Inflammatory macrophage treated with lipopolysaccharide for 1 hour (primary cell): ENCODE data around the gene DMRT2.

Experiments
- DNase-seq, 2 donors: peaks; one replicate each; pipeline ENCODE4 v3.0.0-alpha.2; 2020 to 2022

The DMRT2 gene

GRCh38 chr9:1050125-1050895 is at the start of gene DMRT2:
Gene DMRT2, plus strand, starts transcription at chr9:1050357. Its CDS starts 1,257 bp downstream, at chr9:1051614.
- DNase-seq, result peak; percentile 17 to 27

GRCh38 chr9:1001838-1002237 is 48.3 kb upstream of the DMRT2 start:
- no peak for DNase-seq

DNA sequence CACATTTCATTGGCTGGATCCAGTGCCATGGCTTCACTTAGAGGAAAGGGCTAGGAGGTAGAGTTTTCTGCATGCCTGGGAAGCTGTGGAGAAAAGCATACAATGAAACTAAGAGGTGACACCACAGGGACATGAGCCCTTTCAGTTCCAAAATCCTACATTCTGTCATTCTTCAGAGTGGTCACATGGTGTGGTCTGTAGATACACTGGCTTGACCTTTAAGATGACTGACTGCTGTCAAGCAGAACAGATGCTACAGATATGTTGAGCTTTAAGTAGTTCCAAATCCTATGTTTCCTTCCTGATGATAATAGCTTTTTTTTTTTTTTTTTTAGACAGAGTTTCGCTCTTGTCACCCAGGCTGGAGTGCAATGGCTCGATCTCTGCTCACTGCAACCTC is 47.5 kb upstream of the DMRT2 start:
- DNase-seq, result no peak

- peak; percentile 66 to 78 for DNase-seq
Observed at GRCh38 chr9:1005043-1005667, 45.0 kb upstream of the DMRT2 start.

- no peak for DNase-seq
Observed at GRCh38 chr9:1007312-1007711, 42.8 kb upstream of the DMRT2 start.

- peak; percentile 73 to 85 for DNase-seq
Observed at GRCh38 chr9:1008216-1008615, 41.9 kb upstream of the DMRT2 start.

- peak; percentile 62 to 96 for DNase-seq
Observed at GRCh38 chr9:1009101-1009707, 41.0 kb upstream of the DMRT2 start.

DNA sequence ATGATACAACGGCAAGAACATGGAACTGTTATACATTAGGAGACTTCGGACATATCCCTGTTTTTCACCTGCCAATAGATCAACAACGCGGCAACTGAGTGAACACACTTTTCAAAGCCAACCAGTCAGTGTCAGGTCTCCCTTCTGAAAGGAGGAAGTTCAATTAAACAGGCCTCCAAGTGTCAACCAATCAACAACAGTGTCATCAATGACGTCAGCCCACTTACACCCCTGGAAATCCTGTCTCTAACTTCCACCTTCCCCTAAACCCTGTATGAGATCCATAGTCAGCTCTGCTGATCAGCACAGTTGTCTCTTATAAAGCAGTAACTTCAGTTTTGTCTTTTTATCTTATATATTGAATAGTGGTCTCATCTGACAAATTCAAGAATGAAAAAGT is 37.1 kb upstream of the DMRT2 start:
- peak; percentile 26 to 46 for DNase-seq

DNA sequence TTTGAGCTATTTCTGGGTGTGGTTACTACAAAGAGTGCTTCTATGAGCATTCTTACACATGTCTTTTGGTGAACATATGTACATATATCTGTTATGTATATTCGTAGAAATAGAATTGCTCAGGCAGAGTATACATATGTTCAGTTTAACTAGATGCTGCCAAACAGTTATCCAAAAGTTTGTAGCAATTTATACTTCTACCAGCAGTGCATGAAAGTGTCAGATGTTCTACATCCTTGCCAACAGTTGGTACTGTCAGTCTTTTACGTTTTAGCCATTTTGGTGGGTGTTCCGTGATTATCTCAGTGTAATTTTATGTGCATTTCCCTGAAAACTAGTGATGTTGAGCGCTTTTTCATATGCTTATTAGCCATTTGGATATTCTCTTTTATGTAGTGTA is 35.9 kb upstream of the DMRT2 start:
- no peak for DNase-seq

DNA sequence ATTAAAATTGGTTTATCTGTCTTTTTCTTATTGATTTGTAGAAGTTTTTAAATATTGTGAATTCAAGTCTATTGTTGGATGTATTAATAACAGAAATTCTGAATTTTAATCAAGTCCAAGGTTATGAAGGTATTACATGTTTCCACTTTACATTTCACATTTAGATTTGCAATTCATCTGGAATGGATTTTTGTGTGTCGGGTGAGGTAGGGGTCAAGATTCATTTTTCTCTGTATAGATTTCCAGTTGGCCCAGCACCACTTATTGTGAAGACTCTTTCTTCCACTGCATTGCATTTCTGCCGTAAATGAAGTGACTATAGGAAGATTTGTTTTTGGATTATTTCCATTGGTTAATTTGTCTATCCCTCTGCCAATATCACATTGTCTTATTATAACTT is 35.5 kb upstream of the DMRT2 start:
- DNase-seq, result no peak

DNA sequence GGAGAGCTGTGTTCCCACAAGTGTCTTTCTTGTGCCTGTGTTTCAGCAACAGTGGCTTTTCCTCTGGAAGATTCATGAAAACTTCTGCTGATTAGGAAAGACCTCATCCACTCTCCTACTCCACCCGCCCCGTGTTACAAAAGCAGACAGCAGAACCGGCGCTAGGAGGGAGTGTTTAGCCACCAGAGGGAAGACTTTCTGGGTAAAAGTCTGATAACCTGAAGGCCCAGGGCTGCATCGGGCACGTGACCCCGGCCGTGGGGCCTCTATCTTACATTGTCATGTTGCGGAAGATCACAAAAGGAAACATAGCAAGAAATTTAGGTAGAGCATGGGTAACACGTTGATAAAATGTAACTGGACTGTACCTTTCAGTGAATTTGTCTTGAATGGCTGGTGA is 32.0 kb upstream of the DMRT2 start:
- DNase-seq, result peak in 1 of 2 donors; percentile 37

DNA sequence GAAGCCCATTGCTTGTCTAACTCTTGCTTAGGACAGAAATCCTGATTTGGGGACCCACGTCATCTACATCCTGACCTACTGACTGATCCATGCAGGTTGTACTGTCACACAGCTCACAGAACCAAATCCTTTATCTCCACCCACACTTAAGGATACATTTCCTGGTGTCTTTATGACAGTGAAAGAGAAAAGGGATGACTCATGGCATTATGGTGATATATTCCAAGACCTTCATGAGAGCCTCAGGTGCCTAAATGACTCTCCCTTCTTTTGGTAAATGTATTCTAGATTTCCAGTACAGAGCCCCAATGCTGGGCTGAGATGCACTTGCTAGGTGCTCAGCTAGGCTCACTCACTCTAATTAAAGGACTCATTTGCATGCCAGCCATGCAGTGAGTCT is 26.0 kb upstream of the DMRT2 start:
- no peak for DNase-seq

DNA sequence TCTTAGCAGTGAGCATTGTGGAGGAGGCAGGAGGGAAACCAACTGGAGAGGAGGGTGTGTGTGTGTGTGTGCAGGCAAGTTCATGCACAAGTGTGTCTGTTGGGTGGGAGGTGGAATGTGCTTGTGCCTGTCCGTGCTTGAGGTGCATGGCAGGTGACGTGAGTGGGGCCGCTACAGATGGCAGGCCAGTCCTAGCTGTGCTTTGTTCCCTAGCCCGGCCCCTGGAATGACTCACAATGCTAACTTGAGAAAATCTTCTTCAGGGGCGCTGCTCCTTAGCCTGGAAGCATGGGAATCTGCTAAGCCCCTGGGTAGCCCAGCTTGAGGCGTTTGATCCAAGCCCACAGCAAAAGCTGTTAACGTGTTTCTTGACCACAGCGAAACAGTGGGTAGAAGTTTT is 25.0 kb upstream of the DMRT2 start:
- DNase-seq, result no peak

- no peak for DNase-seq
Observed at GRCh38 chr9:1026219-1026618, 23.9 kb upstream of the DMRT2 start.

- DNase-seq, result no peak
Observed at GRCh38 chr9:1028501-1029190, 21.5 kb upstream of the DMRT2 start.

GRCh38 chr9:1031951-1032601 is 18.1 kb upstream of the DMRT2 start:
- no peak for DNase-seq

DNA sequence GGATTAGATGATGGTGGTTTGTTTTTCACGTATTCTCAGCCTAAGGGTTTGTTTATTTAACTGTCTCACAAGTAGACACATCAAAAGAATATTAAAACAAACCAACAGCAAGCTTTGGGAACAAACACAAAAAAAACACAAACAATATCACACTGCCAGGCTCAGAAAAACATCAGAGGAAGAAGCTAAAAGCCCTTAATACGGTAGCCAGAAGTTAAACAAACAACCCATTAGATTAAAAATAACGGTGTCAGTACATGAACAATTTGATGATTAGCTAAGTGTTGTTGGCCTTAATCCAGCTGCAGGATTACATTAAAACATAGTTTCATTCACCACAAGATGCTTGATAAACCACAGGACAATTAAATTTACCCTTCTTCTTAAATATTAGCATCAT is 15.9 kb upstream of the DMRT2 start:
- DNase-seq, result no peak

DNA sequence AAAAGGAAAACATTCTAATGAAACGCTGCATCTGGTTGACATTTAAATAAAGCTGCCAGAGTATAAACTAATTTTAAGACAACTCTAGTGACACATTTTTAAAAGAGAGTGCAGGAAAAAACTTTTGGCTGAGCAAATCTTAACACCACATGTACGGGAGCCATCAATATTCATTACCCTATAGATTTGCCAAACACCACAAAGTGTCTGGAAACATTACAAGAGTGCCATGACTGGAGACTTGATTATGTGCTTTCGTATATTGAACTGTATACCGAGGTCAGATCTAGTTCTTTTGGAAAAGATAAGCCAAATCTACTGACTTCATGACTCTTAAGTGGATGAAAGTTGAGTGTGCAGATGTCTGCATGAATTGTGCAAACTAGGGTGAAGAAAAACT is 10.6 kb upstream of the DMRT2 start:
- no peak for DNase-seq

DNA sequence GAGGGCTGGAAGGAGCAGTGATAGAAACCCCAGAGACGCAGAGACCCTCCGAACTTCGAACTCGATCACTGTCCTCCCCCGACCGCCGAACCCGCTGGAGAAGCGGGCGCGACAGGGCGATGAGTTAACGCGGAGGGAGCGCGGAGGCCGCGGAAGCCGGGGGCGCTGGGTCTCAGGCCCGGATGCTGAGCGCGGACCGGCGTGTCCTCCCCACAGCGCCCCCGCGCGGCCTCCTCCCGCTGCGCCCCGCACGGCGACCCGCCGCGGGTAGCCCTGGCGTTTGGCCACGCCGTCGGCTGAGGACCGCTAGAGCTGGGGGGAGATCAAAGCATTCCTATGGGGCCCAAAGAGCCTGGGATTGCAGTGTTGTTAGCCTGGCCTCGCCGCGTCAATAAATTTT is 7.7 kb upstream of the DMRT2 start:
- DNase-seq, result no peak

DNA sequence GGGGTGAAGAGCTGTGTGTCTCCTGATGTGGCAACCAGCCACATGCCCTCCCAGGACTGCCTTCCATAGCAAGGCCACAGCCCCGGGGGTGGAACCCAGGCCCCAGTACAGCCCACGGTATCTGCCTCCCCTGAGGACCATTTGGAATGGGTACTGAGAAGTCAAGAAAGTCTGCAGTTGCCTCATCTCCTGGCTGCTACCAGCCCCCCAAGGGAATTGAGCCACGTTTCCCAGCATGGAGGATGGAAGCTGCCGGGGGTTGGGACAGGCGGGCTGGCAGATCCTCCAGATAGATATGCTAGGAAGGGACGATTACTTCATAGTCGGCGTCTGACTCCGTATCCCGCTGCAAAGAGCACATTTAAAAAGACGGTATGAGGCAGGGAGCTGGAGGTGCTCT is 5.5 kb upstream of the DMRT2 start:
- DNase-seq, result no peak

DNA sequence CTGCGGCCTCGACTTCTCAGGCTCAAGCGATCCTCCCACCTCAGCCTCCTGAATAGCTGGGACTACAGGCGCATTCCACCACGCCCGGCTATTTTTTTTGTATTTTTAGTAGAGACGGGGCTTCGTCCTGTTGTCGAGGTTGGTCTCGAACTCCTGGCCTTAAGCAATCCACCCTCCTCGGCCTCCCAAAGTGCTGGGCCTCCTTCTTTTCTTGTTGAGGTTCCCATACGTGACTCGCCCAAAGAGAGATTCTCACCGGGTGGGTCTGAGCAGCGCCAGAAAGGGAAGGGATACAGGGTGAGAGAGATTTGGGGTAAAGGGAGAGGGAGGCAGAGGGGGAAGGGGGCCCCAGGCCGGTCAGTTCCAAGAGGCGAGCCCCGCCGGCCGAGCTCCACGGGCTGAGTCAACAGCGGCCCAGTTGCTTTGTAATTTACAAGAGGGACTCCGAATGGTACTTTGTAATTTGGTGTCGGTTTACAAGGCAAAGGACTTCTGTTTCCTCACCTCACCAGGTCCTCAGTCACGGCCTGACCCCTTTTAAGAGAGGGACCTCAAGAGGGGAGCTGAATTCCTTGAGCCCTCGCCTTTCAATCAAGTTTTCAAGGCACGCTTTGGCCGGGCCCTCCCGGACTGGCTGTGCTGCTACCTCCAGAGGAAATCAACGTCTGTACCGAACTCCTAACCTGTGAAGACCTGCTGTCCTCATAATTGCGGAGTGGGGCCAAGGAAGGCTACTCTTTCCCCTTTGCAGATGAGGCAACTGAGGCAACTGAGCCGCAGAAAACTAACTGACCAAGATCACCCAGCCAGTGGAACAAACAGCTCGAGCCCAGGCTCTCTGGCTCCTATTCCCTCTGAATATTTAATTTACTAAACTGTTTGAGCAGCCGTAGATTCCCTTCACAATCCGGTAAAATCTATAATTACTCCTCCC is 3.3 kb upstream of the DMRT2 start:
- DNase-seq, result no peak
